ENCODE data around the gene ZNF511. TPM values are rescaled to one million over a fixed set of nuclear protein-coding genes. Genes with fewer than 3 reads are reported as not detected.

The ZNF511 gene
- total RNA-seq, 1 experiment from 2014 or later, result 89.4 TPM

- no peak overlapping the region for H4K91ac ChIP-seq (ENCODE audit: insufficient read length, low read depth, low read length)
- no CpG with 5 or more reads among the region's 25 CpGs for WGBS (ENCODE audit: extremely low coverage, insufficient read length, low lambda C conversion rate)
- no peak overlapping the region for H3K4me2 ChIP-seq (ENCODE audit: insufficient read depth, insufficient read length, low read length)
- no peak for TF ChIP-seq CTCF (conservative IDR thresholded peaks at IDR 0.05)
- Mint-ChIP-seq H3K4me3 (no peak overlapping the region), H3K4me1 (peaks cover 3 to 7% of the 10 kb centered on the region in 2 experiments; a peak in 3 of 4 replicates), H3K27me3 (ENCODE audit: low read depth) (peaks cover 11% of the 10 kb centered on the region), H3K9me3 (no peaks in the 10 kb centered on the region), H3K36me3 (ENCODE audit: insufficient read depth in 1 of 3, low read depth in 3 of 3) (no peaks in the 10 kb centered on the region), H3K27ac (no peak overlapping the region)
- H2BK15ac ChIP-seq (ENCODE audit: low read depth, low read length), result no peak overlapping the region
- no peak overlapping the region for H3K23ac ChIP-seq (ENCODE audit: insufficient read length, low read depth, low read length)
- H3K14ac ChIP-seq (ENCODE audit: insufficient read depth, low read length), result no peak overlapping the region
- H3K23me2 ChIP-seq (ENCODE audit: insufficient read length, low read depth, low read length, poor library complexity, severe bottlenecking), result peaks cover 7% of the 10 kb centered on the region
- no peak overlapping the region for H2BK12ac ChIP-seq (ENCODE audit: insufficient read length, low read depth, low read length)
- no peak overlapping the region for H2AK5ac ChIP-seq (ENCODE audit: insufficient read length, low read length)
- no peak overlapping the region for H3K18ac ChIP-seq (ENCODE audit: insufficient read length, low read depth, low read length)
- H2AFZ ChIP-seq (ENCODE audit: low read length), result no peak overlapping the region
- no peaks in the 10 kb centered on the region for H3K4me1 ChIP-seq (ENCODE audit: insufficient read depth, low read length)
- H3K79me1 ChIP-seq (ENCODE audit: insufficient read depth, low read depth, low read length, poor library complexity, severe bottlenecking), result no peaks in the 10 kb centered on the region
- no peaks in the 10 kb centered on the region for H3K9me3 ChIP-seq (ENCODE audit: control insufficient read depth, low read depth, low read length)
- no peaks in the 10 kb centered on the region for H4K20me1 ChIP-seq (ENCODE audit: control insufficient read depth, insufficient read depth, insufficient read length)
- no peak overlapping the region for H2BK5ac ChIP-seq (ENCODE audit: insufficient read length, low read length)
- H3T11ph ChIP-seq (ENCODE audit: low read length), result no peak overlapping the region
- no peak overlapping the region for H3K27ac ChIP-seq (ENCODE audit: insufficient read length, low read depth, low read length)
- no peak for DNase-seq
- H3K79me2 ChIP-seq (ENCODE audit: insufficient read depth, low read length), result no peaks in the 10 kb centered on the region
- H3K4ac ChIP-seq (ENCODE audit: low read depth, low read length), result no peak overlapping the region
- no peak overlapping the region for H2BK120ac ChIP-seq (ENCODE audit: low read depth, low read length, poor library complexity, severe bottlenecking)
- no peaks in the 10 kb centered on the region; the same call in 1 of the 2 replicates for H3K27me3 ChIP-seq (ENCODE audit: insufficient read depth, low read length)
- no peak overlapping the region for H2BK20ac ChIP-seq (ENCODE audit: low read depth, low read length, poor library complexity, severe bottlenecking)
- no peak overlapping the region for H3K9ac ChIP-seq (ENCODE audit: extremely low read depth, insufficient read length, low read length)
- H3K56ac ChIP-seq (ENCODE audit: insufficient read length, low read depth, low read length), result no peak overlapping the region
- H4K5ac ChIP-seq (ENCODE audit: insufficient read length, low read depth, low read length), result no peak overlapping the region
- no peak overlapping the region for H4K8ac ChIP-seq (replicated peaks; ENCODE audit: insufficient read length, low read depth, low read length)
Measured at GRCh38 chr10:133272964-133273420, 35.7 kb upstream of the ZNF511 start.
